Renal pelvis (tissue), 4 donors: Measurements from ENCODE around the gene OFD1. TPM values are rescaled to one million over a fixed set of nuclear protein-coding genes. Genes with fewer than 3 reads are reported as not detected.
"Not testable (repeated sequence)": the region's sequence is repeated elsewhere in the genome, so short reads cannot be mapped to it uniquely, and the experiment has no call there.

Source experiments
- DNase-seq: peaks from one replicate; pipeline ENCODE4 v3.0.0-alpha.2; 2013
- polyA plus RNA-seq, 3 donors: library from polyadenylated mRNA; unstranded; fragments of 120-200 nt; gene quantifications; one replicate each; pipeline ENCODE4 v1.2.1, GENCODE V29; 2013; ENCODE audit not compliant: insufficient read length in 3 of 3

Gene OFD1
- polyA plus RNA-seq, 3 donors: 36.3 to 71.2 (median 48.1) TPM

GRCh38 chrX:13698432-13698831 lies 36.1 kb upstream of the OFD1 start:
- DNase-seq: no peak

GRCh38 chrX:13699183-13699826 lies 35.2 kb upstream of the OFD1 start:
- DNase-seq: no peak

- DNase-seq: no peak
Observed at GRCh38 chrX:13700380-13700779, 34.2 kb upstream of the OFD1 start.

GRCh38 chrX:13702111-13702789 lies 32.3 kb upstream of the OFD1 start:
- no peak for DNase-seq

- DNase-seq: no peak
Observed at GRCh38 chrX:13703135-13703534, 31.4 kb upstream of the OFD1 start.

- DNase-seq: no peak
Observed at GRCh38 chrX:13703589-13703988, 31.0 kb upstream of the OFD1 start.

GRCh38 chrX:13711141-13711540 lies 23.4 kb upstream of the OFD1 start:
- no peak for DNase-seq

- DNase-seq: no peak
Observed at GRCh38 chrX:13716455-13716854, 18.1 kb upstream of the OFD1 start.

GRCh38 chrX:13716905-13717304 lies 17.6 kb upstream of the OFD1 start:
- no peak for DNase-seq

- no peak for DNase-seq
Observed at GRCh38 chrX:13717700-13718472, 16.7 kb upstream of the OFD1 start.

GRCh38 chrX:13719192-13719856 lies 15.2 kb upstream of the OFD1 start:
- no peak for DNase-seq

- no peak for DNase-seq
Observed at GRCh38 chrX:13721371-13721770, 13.2 kb upstream of the OFD1 start.

- DNase-seq: no peak
Observed at GRCh38 chrX:13721819-13722519, 12.6 kb upstream of the OFD1 start.

GRCh38 chrX:13724878-13725277 lies 9.7 kb upstream of the OFD1 start:
- DNase-seq: not testable (repeated sequence)

- DNase-seq: not testable (repeated sequence)
Observed at GRCh38 chrX:13726583-13726982, 8.0 kb upstream of the OFD1 start.

- not testable (repeated sequence) for DNase-seq
Observed at GRCh38 chrX:13730523-13730922, 4.0 kb upstream of the OFD1 start.

- DNase-seq: no peak
Observed at GRCh38 chrX:13732246-13733067, 2.1 kb upstream of the OFD1 start.

GRCh38 chrX:13733506-13733905 lies 1.0 kb upstream of the OFD1 start:
- DNase-seq: no peak

GRCh38 chrX:13741695-13742094 lies 7.1 kb downstream of the OFD1 start:
- no peak for DNase-seq

- no peak for DNase-seq
Observed at GRCh38 chrX:13742397-13743176, 8.0 kb downstream of the OFD1 start.
